HCT116 (cell line): Measurements from ENCODE around the gene LRRC75A.

Experiments
- JUND ChIP-seq: IDR thresholded peaks from 2 replicates; pipeline ENCODE4 v1.6.1; 2012
- POLR2A ChIP-seq: IDR thresholded peaks from 2 replicates; pipeline ENCODE4 v1.7.0; 2011; ENCODE audit warnings: borderline replicate concordance; ENCODE audit not compliant: insufficient read depth, insufficient read length; ENCODE audit errors: extremely low read depth
- SP1 ChIP-seq: IDR thresholded peaks from 2 replicates; pipeline ENCODE4 v1.6.1; 2012; ENCODE audit warnings: low read depth

DNA sequence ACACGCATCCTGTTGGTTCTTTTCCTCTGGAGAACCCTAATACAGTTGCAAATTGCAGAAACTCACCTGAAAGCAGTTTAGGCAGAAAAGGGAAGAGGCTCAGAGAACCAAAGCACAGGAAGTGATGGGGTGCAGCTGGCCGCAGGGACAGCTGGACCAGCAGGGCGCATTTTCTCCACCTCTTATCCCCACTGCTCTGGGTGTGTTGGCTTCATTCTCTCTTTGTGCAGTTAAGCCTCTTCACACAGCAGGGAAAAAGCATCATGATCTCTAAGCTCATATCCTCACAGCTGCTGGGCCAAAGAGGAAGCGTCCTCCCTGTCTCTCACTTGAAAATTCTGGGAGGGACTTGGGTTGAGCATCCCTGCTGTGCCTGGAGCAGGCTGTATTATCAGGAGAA lies 20.0 kb upstream of the LRRC75A start:
- TF ChIP-seq SP1 (no peak), JUND (no peak), POLR2A (no peak)
